Retinal pigment epithelial cell (primary cell): ENCODE measurements around the gene STPG4.

Experiments
- DNase-seq: peaks from one replicate; pipeline ENCODE4 v3.0.0-alpha.2; 2010; ENCODE audit warnings: low read depth
- H3K4me3 ChIP-seq: 2 replicates; pipeline ENCODE4 v1.5.1; 2011; ENCODE audit warnings: mild to moderate bottlenecking, low read length, control low read depth, moderate library complexity
- TF ChIP-seq, protein P1 (sequence below): conservative IDR thresholded peaks from 2 replicates; pipeline ENCODE4 v1.5.1; 2011; ENCODE audit warnings: low read depth, low read length, control low read depth, inconsistent platforms

The STPG4 gene

DNA sequence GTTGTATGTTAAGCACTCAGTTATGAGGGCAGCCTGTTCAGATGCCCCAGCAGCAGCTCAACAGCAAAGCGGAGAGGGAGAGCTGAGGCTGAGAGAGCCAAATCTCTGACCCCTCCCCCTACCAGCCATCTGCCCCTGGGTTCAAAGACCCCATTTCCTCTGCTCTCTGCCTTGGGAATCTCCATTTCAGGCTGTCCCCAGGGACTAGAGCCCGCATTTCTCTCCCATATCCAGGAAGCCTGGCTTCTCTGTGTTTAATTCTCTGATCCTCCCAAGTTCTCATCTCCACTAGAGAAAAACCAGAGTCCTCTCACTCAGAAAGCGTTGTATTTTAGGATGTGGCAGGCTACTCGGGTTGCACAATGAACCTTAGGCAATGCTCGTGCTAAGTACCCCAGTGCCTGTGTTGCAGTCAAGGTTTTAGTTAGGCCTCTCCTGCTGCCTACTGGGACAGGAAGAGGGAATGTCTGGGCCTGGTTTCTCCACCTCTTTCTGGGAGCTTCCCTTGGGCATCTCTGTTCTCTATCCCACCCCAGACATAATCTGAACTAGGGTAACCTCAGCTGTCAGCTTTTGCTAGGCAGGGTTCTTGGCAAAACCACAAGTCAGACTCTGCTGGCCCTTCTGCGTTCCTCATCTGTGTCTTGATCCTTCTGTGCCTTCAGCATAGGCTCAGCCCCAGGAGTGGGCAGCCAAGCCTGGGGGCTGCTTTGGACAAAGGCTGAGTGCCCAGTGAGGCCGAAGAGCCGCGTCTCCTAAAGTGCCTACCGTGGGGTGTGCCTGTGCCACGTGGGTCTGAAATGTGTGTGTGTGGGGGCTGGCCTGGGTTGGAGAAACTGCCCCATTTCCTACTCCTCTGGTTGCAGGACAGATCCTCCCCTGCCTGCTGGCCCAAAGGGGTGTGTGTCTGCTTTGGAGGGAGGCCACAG lies 96.8 kb downstream of the STPG4 start:
- H3K4me3 ChIP-seq: no peak overlapping the region
- TF ChIP-seq, protein P1, sequence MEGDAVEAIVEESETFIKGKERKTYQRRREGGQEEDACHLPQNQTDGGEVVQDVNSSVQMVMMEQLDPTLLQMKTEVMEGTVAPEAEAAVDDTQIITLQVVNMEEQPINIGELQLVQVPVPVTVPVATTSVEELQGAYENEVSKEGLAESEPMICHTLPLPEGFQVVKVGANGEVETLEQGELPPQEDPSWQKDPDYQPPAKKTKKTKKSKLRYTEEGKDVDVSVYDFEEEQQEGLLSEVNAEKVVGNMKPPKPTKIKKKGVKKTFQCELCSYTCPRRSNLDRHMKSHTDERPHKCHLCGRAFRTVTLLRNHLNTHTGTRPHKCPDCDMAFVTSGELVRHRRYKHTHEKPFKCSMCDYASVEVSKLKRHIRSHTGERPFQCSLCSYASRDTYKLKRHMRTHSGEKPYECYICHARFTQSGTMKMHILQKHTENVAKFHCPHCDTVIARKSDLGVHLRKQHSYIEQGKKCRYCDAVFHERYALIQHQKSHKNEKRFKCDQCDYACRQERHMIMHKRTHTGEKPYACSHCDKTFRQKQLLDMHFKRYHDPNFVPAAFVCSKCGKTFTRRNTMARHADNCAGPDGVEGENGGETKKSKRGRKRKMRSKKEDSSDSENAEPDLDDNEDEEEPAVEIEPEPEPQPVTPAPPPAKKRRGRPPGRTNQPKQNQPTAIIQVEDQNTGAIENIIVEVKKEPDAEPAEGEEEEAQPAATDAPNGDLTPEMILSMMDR: no peak
- DNase-seq: no peak

DNA sequence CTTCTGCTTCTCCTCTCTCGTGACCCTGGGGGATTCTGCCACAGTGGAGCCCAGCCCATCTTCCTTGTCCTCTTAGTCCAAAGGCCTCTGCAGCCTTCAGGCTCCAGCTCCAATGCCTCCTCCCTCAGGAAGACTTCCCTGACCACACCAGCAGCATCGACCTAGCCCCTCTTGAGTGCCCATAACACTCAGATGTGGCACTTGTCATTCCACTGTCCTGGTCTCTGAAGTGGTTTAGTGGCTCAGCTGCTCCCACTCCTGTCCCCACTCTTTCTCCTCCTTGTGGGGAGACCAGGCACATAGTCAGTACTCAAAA lies 97.5 kb downstream of the STPG4 start:
- TF ChIP-seq, protein P1: no peak
- no peak for DNase-seq
- no peak overlapping the region for H3K4me3 ChIP-seq

DNA sequence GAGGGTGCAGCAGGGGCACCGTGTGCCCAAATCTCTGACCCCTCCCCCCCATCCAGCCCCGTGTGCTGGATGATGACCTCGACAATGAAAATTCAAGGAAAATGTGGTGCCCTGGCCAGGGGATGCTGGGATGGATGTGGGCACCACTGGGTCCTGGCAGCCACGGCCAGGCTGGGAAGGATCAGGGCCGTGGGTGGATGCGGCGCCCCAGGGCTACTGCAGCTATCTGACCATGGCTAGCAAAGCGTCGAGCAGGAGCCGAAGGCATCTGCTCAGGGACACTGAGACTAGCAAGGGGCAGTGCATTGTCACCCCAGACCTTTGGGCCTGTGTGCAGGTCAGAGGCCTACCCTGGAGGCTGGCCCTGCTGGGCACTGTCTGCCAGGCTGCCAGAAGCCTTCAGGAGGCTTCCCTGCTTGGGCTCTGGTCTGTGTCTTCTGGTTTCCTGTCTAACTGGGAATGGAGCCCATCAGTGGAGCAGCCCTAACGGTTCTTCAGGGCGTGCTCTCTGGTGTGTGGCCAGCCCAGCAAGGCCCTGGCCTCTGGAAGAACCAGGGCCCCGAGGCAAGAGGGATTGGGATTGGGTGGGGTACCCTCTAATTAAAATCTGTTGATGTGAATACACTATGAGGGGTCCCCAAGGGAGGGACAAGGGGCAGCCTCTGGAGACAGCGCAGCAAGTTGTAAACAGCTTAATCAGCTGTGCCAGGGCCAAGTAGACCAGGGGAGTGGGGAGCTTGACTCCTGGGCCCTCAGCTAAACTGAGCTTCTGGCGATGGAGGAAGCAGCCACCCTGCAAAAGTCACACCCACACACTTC lies 98.0 kb downstream of the STPG4 start:
- no peak for DNase-seq
- TF ChIP-seq, protein P1: no peak
- no peak overlapping the region for H3K4me3 ChIP-seq

DNA sequence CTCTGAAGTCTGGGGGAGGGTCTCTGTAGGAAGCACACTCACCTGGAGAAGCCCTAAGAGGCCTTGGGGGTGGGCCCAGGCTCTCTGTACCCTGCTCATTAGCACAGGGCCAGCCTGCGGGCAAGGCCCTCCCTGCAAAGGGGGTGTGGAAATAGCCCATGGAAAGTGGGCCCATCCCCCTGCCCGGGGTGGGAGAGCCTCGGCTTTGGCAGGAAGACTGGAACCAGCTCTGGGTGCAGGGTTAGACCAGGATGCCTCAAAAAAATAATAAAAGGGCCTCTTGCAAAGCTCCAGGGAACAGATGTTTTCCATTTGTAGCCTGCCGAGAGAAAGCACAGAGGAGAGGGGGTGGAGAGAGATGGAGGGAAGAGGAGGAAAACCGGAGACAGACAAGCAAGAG lies 98.7 kb downstream of the STPG4 start:
- TF ChIP-seq, protein P1: no peak
- no peak overlapping the region for H3K4me3 ChIP-seq
- DNase-seq: no peak

DNA sequence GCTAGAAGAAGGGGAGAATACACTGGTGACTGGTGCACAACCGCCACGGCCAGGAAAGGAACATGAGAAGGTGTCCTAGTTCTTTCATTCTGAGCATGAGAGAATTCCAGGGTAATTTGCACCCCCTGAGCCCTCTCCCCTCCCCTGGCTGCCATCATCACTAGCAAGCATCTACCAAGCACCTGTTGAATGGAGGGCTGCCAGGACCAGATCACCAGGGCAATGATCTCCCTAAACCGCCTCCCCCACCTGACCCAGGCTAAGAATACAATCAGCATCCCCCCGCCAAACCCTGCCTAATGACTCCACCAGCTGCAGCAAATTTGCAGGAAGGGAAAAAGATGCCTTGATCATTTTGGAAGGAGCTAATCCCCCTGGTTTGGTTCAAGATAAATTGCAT lies 100.2 kb downstream of the STPG4 start:
- TF ChIP-seq, protein P1: no peak
- no peak for DNase-seq
- no peak overlapping the region for H3K4me3 ChIP-seq

DNA sequence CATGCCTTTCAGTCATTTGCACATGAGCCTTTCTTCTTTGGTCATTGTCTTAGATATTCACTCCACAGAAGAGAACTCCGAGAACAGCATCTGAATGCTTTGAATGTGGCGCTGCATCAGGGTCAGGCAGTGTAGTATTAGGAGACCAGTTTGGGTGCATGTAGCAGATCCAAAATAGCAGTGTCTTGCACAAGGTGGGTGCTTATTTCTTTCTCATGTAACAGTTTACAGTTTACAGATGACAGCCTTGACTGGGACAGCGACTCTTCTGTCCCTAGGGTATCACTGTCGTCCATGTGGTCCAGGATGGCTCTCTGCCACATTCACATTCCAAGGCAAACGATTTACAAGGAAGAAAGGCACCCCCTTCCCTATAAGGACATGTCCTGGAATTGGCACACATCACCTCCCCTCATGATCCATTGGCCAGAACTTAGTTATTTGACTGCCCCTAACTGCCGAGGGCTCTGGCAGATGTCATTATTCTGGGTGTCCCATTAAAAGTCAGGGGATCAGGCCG lies 101.0 kb downstream of the STPG4 start:
- TF ChIP-seq, protein P1: no peak
- H3K4me3 ChIP-seq: no peak overlapping the region
- DNase-seq: no peak
